ENCODE results near the gene PXYLP1.

Gene PXYLP1

GRCh38 chr3:141330235-141330634, 98.6 kb downstream of the PXYLP1 start:
- DNase-seq = no peak

- no peak for DNase-seq
Measured at GRCh38 chr3:141330718-141331376, 99.2 kb downstream of the PXYLP1 start.

- DNase-seq = peak; percentile 98
Measured at GRCh38 chr3:141331377-141332318, 100.0 kb downstream of the PXYLP1 start.

- no peak for DNase-seq
Measured at GRCh38 chr3:141332416-141332815, 100.8 kb downstream of the PXYLP1 start.

- DNase-seq = peak; percentile 97
Measured at GRCh38 chr3:141333836-141334626, 102.4 kb downstream of the PXYLP1 start.

- DNase-seq = no peak
Measured at GRCh38 chr3:141334627-141335250, 103.1 kb downstream of the PXYLP1 start.

GRCh38 chr3:141335531-141336061, 104.0 kb downstream of the PXYLP1 start:
- peak; percentile 82 for DNase-seq

- DNase-seq = peak; percentile 79
Measured at GRCh38 chr3:141336672-141337522, 105.3 kb downstream of the PXYLP1 start.

- DNase-seq = no peak
Measured at GRCh38 chr3:141337523-141337854, 105.9 kb downstream of the PXYLP1 start.

GRCh38 chr3:141337991-141338390, 106.4 kb downstream of the PXYLP1 start:
- no peak for DNase-seq

- no peak for DNase-seq
Measured at GRCh38 chr3:141338881-141339280, 107.3 kb downstream of the PXYLP1 start.

GRCh38 chr3:141341536-141341935, 109.9 kb downstream of the PXYLP1 start:
- no peak for DNase-seq

- DNase-seq = no peak
Measured at GRCh38 chr3:141342386-141342785, 110.8 kb downstream of the PXYLP1 start.

- no peak for DNase-seq
Measured at GRCh38 chr3:141343077-141343476, 111.5 kb downstream of the PXYLP1 start.

GRCh38 chr3:141343865-141344271, 112.2 kb downstream of the PXYLP1 start:
- DNase-seq = no peak
